Measurements from ENCODE around the gene CHN2.

The CHN2 gene

DNA sequence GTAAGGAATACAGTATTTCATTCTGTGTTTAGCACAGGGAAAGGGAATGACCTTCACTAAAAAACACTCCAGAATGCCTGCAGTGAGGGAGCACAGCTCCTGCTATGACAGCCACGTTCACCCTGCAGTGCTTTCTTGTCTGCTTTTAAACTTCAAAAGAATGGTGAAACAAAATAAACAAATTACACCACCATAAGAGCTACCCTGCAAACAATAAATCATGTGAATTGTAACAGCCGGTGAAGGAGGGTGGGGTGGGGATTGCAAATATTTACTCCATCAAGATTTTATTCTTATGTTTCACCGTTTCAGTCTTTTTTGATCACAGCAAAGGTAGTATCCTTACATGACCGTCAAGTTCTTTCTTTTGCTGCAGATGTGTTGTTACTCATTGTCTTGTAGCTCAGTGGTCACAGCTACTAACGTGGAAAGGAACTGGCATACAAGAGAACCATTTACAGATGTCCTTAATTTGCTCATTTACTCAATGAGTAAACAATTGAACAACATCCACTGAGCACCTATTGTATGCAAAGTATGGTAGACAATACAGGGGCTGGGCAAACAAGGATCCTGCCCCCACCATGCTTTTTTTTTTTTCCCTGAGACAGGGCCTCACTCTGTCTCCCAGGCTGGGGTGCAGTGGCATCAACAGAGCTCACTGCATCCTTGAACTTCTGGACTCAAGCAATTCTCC, 4.1 kb upstream of the CHN2 start:
- TF ChIP-seq, protein P1, sequence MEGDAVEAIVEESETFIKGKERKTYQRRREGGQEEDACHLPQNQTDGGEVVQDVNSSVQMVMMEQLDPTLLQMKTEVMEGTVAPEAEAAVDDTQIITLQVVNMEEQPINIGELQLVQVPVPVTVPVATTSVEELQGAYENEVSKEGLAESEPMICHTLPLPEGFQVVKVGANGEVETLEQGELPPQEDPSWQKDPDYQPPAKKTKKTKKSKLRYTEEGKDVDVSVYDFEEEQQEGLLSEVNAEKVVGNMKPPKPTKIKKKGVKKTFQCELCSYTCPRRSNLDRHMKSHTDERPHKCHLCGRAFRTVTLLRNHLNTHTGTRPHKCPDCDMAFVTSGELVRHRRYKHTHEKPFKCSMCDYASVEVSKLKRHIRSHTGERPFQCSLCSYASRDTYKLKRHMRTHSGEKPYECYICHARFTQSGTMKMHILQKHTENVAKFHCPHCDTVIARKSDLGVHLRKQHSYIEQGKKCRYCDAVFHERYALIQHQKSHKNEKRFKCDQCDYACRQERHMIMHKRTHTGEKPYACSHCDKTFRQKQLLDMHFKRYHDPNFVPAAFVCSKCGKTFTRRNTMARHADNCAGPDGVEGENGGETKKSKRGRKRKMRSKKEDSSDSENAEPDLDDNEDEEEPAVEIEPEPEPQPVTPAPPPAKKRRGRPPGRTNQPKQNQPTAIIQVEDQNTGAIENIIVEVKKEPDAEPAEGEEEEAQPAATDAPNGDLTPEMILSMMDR (IDR thresholded peaks at IDR 0.05) = no peak

DNA sequence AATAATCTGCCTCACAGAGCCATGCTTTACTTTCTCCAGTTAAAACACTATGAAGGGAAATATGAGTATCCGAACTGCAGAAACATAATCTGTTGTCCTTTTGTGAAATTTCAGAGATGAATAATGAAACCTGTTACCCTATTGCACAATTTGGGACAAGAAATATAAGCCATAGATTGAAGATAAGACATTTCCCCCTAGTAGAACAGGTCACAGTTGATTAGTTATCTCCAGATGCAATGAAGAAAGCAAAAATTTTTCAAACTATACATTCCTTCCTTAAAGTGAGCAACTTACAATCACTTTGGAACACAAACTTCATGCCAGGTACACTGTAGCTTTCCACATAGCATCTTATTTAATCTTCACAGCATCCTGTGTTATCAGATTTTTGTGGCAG, 2.3 kb upstream of the CHN2 start:
- TF ChIP-seq, protein P1 (IDR thresholded peaks at IDR 0.05) = no peak

- TF ChIP-seq, protein P1 (IDR thresholded peaks at IDR 0.05) = no peak
Measured at GRCh38 chr7:29192811-29193210, 1.8 kb upstream of the CHN2 start.

GRCh38 chr7:29193316-29194205, 1.0 kb upstream of the CHN2 start:
- TF ChIP-seq, protein P1 (IDR thresholded peaks at IDR 0.05) = no peak

DNA sequence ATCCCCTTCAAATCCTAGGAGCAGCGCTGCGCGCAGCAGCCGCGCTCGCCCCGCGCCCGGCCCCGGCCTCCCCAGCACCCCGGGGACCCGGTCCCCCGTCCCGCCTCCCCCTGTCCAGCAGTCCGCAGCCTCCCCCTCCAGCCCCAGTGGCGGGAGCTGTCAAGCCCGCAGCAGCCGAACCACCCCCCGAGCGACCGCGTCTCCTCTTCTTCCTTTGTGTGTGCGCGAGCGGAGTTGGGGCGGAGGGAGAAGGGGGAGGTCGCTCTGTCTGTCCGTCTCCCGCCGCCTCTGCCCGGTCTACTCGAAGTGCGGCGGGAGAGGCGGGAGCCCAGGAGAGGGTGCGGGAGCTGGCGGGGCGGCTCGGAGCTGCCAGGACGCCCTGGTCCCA, 375 bp upstream of the CHN2 start:
- TF ChIP-seq, protein P1 (IDR thresholded peaks at IDR 0.05) = no peak

GRCh38 chr7:29196191-29196590, 1.6 kb downstream of the CHN2 start:
- TF ChIP-seq, protein P1 (IDR thresholded peaks at IDR 0.05) = no peak

- TF ChIP-seq, protein P1 (IDR thresholded peaks at IDR 0.05) = no peak
Measured at GRCh38 chr7:29196971-29197595, 2.5 kb downstream of the CHN2 start.
